ENCODE measurements around the gene SBF2. TPM values are rescaled to one million over a fixed set of nuclear protein-coding genes. Genes with fewer than 3 reads are reported as not detected.
A peak's percentile ranks its signal among the peaks of the same experiment; 100 is the strongest.

Gene SBF2
- total and polyA plus RNA-seq, 2 of the 13 experiments (the other 11 are each of a cell fraction or from before 2014, with no cell fraction given), result 24.0 to 45.8 TPM

GRCh38 chr11:9950462-9950861 lies 343.6 kb downstream of the SBF2 start (continued):
- TF ChIP-seq, protein P1, sequence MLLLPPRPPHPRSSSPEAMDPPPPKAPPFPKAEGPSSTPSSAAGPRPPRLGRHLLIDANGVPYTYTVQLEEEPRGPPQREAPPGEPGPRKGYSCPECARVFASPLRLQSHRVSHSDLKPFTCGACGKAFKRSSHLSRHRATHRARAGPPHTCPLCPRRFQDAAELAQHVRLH (CRISPR knock-in tag; IDR thresholded peaks at IDR 0.05; ENCODE audit: borderline replicate concordance, low read depth), result no peak
- no peak for TF ChIP-seq FOXK1 (CRISPR knock-in tag; IDR thresholded peaks at IDR 0.05; ENCODE audit: borderline replicate concordance, low read depth)
- TF ChIP-seq SAFB2 (CRISPR knock-in tag; IDR thresholded peaks at IDR 0.05; ENCODE audit: borderline replicate concordance, low read depth), result no peak
- peak; percentile 30; the same call in 1 of the 2 replicates for TF ChIP-seq SAP130 (CRISPR knock-in tag; IDR thresholded peaks at IDR 0.05; ENCODE audit: low read depth)
- TF ChIP-seq, protein P2, sequence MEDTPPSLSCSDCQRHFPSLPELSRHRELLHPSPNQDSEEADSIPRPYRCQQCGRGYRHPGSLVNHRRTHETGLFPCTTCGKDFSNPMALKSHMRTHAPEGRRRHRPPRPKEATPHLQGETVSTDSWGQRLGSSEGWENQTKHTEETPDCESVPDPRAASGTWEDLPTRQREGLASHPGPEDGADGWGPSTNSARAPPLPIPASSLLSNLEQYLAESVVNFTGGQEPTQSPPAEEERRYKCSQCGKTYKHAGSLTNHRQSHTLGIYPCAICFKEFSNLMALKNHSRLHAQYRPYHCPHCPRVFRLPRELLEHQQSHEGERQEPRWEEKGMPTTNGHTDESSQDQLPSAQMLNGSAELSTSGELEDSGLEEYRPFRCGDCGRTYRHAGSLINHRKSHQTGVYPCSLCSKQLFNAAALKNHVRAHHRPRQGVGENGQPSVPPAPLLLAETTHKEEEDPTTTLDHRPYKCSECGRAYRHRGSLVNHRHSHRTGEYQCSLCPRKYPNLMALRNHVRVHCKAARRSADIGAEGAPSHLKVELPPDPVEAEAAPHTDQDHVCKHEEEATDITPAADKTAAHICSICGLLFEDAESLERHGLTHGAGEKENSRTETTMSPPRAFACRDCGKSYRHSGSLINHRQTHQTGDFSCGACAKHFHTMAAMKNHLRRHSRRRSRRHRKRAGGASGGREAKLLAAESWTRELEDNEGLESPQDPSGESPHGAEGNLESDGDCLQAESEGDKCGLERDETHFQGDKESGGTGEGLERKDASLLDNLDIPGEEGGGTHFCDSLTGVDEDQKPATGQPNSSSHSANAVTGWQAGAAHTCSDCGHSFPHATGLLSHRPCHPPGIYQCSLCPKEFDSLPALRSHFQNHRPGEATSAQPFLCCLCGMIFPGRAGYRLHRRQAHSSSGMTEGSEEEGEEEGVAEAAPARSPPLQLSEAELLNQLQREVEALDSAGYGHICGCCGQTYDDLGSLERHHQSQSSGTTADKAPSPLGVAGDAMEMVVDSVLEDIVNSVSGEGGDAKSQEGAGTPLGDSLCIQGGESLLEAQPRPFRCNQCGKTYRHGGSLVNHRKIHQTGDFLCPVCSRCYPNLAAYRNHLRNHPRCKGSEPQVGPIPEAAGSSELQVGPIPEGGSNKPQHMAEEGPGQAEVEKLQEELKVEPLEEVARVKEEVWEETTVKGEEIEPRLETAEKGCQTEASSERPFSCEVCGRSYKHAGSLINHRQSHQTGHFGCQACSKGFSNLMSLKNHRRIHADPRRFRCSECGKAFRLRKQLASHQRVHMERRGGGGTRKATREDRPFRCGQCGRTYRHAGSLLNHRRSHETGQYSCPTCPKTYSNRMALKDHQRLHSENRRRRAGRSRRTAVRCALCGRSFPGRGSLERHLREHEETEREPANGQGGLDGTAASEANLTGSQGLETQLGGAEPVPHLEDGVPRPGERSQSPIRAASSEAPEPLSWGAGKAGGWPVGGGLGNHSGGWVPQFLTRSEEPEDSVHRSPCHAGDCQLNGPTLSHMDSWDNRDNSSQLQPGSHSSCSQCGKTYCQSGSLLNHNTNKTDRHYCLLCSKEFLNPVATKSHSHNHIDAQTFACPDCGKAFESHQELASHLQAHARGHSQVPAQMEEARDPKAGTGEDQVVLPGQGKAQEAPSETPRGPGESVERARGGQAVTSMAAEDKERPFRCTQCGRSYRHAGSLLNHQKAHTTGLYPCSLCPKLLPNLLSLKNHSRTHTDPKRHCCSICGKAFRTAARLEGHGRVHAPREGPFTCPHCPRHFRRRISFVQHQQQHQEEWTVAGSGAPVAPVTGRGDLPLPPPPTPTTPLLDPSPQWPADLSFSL (CRISPR knock-in tag; IDR thresholded peaks at IDR 0.05), result no peak
- 0 out of 2 replicates have a peak, but pooled peaks have one; percentile 33 for TF ChIP-seq NR2F2 (IDR thresholded peaks at IDR 0.05; ENCODE audit: borderline replicate concordance, low read depth)
- no peak for TF ChIP-seq AGO2 (optimal IDR thresholded peaks at IDR 0.05; ENCODE audit: low read depth, low read length)
- TF ChIP-seq NRL (CRISPR knock-in tag; IDR thresholded peaks at IDR 0.05; ENCODE audit: borderline replicate concordance), result no peak
- TF ChIP-seq ZNF335 (CRISPR knock-in tag; IDR thresholded peaks at IDR 0.05), result no peak
- no peak for TF ChIP-seq ZNF644 (CRISPR knock-in tag; IDR thresholded peaks at IDR 0.05; ENCODE audit: low read depth)
- no peak for TF ChIP-seq ZSCAN5A (CRISPR knock-in tag; IDR thresholded peaks at IDR 0.05; ENCODE audit: borderline replicate concordance)
- TF ChIP-seq RFXANK (CRISPR knock-in tag; IDR thresholded peaks at IDR 0.05), result no peak
- TF ChIP-seq, protein P3, sequence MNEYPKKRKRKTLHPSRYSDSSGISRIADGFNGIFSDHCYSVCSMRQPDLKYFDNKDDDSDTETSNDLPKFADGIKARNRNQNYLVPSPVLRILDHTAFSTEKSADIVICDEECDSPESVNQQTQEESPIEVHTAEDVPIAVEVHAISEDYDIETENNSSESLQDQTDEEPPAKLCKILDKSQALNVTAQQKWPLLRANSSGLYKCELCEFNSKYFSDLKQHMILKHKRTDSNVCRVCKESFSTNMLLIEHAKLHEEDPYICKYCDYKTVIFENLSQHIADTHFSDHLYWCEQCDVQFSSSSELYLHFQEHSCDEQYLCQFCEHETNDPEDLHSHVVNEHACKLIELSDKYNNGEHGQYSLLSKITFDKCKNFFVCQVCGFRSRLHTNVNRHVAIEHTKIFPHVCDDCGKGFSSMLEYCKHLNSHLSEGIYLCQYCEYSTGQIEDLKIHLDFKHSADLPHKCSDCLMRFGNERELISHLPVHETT (CRISPR knock-in tag; conservative IDR thresholded peaks at IDR 0.05), result no peak
- TF ChIP-seq NFE2L2 (IDR thresholded peaks at IDR 0.05; ENCODE audit: low read length), result no peak
- no peak for TF ChIP-seq REPIN1 (CRISPR knock-in tag; IDR thresholded peaks at IDR 0.05; ENCODE audit: borderline replicate concordance, low read depth)
- TF ChIP-seq NFIC (IDR thresholded peaks at IDR 0.05; ENCODE audit: low read length), result no peak
- TF ChIP-seq SP5 (CRISPR knock-in tag; IDR thresholded peaks at IDR 0.05; ENCODE audit: borderline replicate concordance, low read depth), result no peak
- TF ChIP-seq, protein P4, sequence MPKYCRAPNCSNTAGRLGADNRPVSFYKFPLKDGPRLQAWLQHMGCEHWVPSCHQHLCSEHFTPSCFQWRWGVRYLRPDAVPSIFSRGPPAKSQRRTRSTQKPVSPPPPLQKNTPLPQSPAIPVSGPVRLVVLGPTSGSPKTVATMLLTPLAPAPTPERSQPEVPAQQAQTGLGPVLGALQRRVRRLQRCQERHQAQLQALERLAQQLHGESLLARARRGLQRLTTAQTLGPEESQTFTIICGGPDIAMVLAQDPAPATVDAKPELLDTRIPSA (CRISPR knock-in tag; IDR thresholded peaks at IDR 0.05; ENCODE audit: borderline replicate concordance), result no peak
- TF ChIP-seq HOXA7 (CRISPR knock-in tag; IDR thresholded peaks at IDR 0.05), result no peak
